AML-193 (cell line): Measurements from ENCODE around the gene SBF2.
A peak's percentile ranks its signal among the peaks of the same experiment; 100 is the strongest.
"Not testable (repeated sequence)": the region's sequence is repeated elsewhere in the genome, so short reads cannot be mapped to it uniquely, and the experiment has no call there.

ENCODE experiments used
- DNase-seq, 2 experiments: peaks; one replicate each; lab custom pipeline; 2025; lab: John Stamatoyannopoulos, UW

Gene SBF2

GRCh38 chr11:10064828-10065227 is 229.2 kb downstream of the SBF2 start:
- no peak for DNase-seq

- no peak for DNase-seq
Measured at GRCh38 chr11:10058356-10058755, 235.7 kb downstream of the SBF2 start.

- DNase-seq, result no peak
Measured at GRCh38 chr11:10051868-10052586, 242.0 kb downstream of the SBF2 start.

GRCh38 chr11:10050561-10050960 is 243.5 kb downstream of the SBF2 start:
- no peak for DNase-seq

GRCh38 chr11:10049756-10050155 is 244.3 kb downstream of the SBF2 start:
- no peak for DNase-seq

- DNase-seq, result no peak
Measured at GRCh38 chr11:10048350-10048749, 245.7 kb downstream of the SBF2 start.

DNA sequence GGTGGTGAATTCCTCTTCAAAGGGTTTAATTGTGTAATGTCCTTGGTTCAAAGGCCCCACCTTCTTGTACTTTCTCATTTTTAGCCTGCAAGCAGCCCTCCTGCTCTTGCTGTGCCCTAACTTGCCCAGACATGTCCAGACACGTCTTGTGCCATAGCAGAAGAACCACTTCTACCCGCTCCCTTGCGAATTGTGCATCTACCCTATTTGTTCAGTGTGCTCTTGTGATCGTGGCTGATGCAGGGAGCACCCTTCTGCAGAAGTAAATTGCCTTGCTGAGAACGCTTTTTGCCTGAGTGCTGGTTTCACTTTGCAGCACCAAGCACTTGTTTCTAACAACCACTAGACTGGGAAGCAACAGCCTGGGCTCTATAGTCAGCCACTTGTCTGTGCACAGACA is 249.4 kb downstream of the SBF2 start:
- no peak for DNase-seq

- peak; percentile 61 to 64 for DNase-seq
Measured at GRCh38 chr11:10042699-10043098, 251.3 kb downstream of the SBF2 start.

GRCh38 chr11:10041748-10042446 is 252.1 kb downstream of the SBF2 start:
- DNase-seq, result peak; percentile 68 to 84

- DNase-seq, result no peak
Measured at GRCh38 chr11:10041332-10041731, 252.7 kb downstream of the SBF2 start.

GRCh38 chr11:10038521-10039302 is 255.3 kb downstream of the SBF2 start:
- no peak for DNase-seq

GRCh38 chr11:10035932-10036331 is 258.1 kb downstream of the SBF2 start:
- DNase-seq, result not testable (repeated sequence)

GRCh38 chr11:10032935-10033334 is 261.1 kb downstream of the SBF2 start:
- DNase-seq, result no peak

DNA sequence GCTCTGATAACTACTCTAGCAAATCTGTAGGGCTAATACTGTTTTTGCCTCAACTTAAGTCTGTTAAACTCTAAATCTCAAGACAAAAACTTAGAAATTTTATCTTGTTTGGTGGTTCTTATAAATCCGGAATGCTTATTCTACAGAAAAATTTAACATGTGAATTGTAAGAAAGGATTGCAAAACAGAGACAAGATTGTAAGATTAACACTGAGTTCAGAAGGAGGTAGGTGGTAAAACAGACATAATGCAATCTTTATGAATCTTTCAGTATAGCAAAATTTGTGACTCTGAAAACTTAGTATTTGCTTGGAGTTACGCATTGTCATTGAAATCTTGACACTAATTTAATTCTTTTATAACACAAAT is 263.9 kb downstream of the SBF2 start:
- no peak for DNase-seq

DNA sequence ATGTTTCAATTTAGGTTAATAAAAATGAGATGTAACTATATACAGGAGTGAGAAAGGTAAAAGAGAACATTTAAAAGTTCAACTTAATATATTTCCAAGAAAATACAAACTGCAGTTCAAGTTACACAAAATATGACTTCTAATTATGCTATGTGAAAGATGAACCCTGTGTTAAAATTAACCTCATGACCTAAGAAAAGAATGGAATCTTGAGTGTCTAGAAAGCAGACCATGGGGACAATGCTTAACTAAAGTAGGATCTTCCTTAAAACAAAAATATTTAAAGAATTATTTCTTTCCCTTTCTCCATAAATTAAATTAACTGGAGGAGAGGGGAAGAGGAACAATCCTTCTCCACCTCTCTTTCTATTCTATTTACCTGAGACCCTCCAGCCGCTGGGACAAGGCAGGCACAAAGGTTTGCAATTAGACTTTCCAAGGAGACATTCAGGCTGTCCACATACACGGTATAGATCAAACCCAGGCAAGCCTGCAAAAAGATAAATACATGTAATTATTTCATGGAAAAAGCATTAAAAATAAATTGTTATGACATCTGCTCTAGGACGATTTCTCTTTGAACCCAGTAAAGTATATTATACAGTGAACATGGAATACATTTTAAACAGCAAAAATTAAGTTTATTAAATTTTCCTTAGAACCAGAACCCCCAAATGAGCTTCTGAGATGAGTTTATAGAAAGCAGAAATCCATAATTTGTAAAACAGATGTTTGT is 264.5 kb downstream of the SBF2 start:
- no peak for DNase-seq

GRCh38 chr11:10026514-10026913 is 267.5 kb downstream of the SBF2 start:
- no peak for DNase-seq

GRCh38 chr11:10023212-10023611 is 270.8 kb downstream of the SBF2 start:
- DNase-seq, result no peak

DNA sequence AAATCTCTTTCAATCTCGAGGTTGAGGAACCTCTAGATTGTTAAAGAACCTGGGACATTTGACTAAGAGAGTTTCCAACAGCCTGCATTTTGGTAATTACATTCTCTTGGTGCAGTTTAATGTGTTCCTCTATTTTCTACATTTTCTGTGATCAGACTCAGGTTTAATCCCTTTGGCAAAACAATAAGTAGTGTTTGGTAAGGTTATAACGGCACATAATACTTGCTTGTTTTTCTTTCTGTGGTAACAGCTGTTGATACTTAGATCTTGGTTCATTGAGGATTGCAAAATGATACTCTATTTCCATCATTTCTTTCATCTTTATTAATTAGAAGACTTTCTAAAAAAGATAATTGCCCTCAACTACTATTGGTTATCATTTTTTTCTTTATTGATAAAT is 271.3 kb downstream of the SBF2 start:
- no peak for DNase-seq

GRCh38 chr11:10021563-10021962 is 272.5 kb downstream of the SBF2 start:
- no peak for DNase-seq

DNA sequence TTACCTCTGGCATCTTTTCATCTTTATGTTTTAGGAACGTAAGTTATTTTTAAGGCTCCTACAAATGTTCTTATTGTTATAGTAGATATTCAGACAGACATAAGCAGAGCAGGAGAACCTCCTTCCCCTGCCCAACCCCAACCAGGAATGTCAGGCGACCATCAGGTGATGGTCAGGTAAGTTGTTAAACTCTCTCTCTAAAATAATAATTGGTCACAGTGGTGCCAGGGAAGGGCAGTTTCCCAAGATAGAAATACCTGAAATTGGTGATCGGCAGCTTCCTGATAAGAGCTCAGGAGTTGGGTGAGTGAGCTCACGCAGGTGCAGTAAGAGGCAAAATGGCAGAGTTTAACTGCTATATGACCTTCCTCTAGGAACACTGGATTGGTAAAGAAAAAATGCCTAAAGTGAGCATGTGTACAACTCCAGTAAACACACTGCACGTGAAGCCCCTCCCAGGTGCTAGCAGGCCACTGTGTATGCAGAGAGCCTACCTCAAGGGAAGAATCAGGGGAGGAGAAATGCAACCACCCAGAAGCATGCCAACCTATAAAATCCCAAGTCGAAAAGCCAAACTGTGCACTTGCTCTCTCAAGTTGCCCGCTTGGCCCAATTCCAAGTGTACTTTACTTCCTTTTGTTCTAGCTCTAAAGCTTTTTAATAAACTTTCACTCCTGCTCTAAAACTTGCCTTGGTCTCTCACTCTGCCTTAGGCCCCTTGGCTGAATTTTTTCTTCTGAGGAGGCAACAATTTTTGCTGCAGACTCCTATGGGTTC is 273.9 kb downstream of the SBF2 start:
- DNase-seq, result no peak

GRCh38 chr11:10017911-10018310 is 276.1 kb downstream of the SBF2 start:
- DNase-seq, result peak; percentile 49 to 52
